ENCODE data around the gene ZNHIT3. TPM values are rescaled to one million over a fixed set of nuclear protein-coding genes. Genes with fewer than 3 reads are reported as not detected.
"Not testable (repeated sequence)": the region's sequence is repeated elsewhere in the genome, so short reads cannot be mapped to it uniquely, and the experiment has no call there.

ZNHIT3 gene
- total RNA-seq, 2 donors from 2014 or later = 49.5 to 54.9 TPM

- Mint-ChIP-seq H3K36me3 (ENCODE audit: insufficient read depth in 2 of 2) (peaks cover 10 to 15% of the 10 kb centered on the region in 2 donors), H3K27me3 (ENCODE audit: low read depth) (no peaks in the 10 kb centered on the region), H3K4me1 (ENCODE audit: low read depth) (peaks cover 12% of the 10 kb centered on the region), H3K27ac (no peak overlapping the region), H3K4me3 (no peak overlapping the region), H3K9me3 (no peaks in the 10 kb centered on the region)
- ATAC-seq (replicated peaks in 1 of 2) = no peak
- no peak for DNase-seq
Observed at GRCh38 chr17:36496018-36496789, 9.7 kb downstream of the ZNHIT3 start.

- Mint-ChIP-seq H3K4me1 (ENCODE audit: low read depth) (no peaks in the 10 kb centered on the region), H3K27ac (no peak overlapping the region)
Observed at GRCh38 chr17:36498155-36498554, 11.7 kb downstream of the ZNHIT3 start.

GRCh38 chr17:36498560-36499300 lies 12.2 kb downstream of the ZNHIT3 start:
- Mint-ChIP-seq H3K36me3 (ENCODE audit: insufficient read depth in 2 of 2) (peaks cover 5 to 13% of the 10 kb centered on the region in 2 donors), H3K27ac (peak overlapping the region; percentile 47), H3K9me3 (no peaks in the 10 kb centered on the region), H3K27me3 (ENCODE audit: low read depth) (no peaks in the 10 kb centered on the region), H3K4me3 (no peak overlapping the region), H3K4me1 (ENCODE audit: low read depth) (no peaks in the 10 kb centered on the region)
- DNase-seq (no peak), ATAC-seq (replicated peaks in 1 of 2) (no peak)

More at GRCh38 chr17:36498155-36498554, 11.7 kb downstream of the ZNHIT3 start:
- Mint-ChIP-seq H3K4me3 (no peak overlapping the region), H3K27me3 (ENCODE audit: low read depth) (no peaks in the 10 kb centered on the region), H3K9me3 (no peaks in the 10 kb centered on the region), H3K36me3 (ENCODE audit: insufficient read depth in 2 of 2) (peaks cover 7 to 9% of the 10 kb centered on the region in 2 donors)
- DNase-seq = no peak
- ATAC-seq (replicated peaks in 1 of 2) = no peak

DNA sequence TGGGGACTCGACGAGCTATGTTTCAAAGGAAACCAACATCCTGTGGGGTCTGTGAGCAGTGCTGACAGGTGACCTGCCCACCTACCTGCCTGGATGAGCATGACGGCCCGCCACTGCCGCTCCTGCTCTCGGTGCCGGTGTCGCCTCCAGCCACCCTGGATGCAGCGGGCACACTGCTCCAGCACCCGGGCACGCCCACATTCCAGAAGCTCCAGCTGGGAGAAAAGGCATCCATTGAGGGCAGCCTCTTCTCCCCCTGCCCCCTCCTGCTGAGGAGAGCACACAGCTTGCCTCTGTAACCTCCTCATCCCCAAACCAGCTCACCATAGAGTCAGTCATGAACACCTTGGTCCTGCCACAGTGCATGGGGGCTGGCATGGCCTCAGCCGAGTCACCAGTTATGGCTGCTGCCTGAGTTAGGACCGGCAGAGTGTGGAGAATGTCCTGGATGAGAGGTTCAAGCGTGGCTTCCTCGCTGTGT lies 14.3 kb downstream of the ZNHIT3 start:
- H3K27ac Mint-ChIP-seq = no peak overlapping the region
- no peak for DNase-seq
- H3K9me3 Mint-ChIP-seq = no peaks in the 10 kb centered on the region
- no peaks in the 10 kb centered on the region for H3K4me1 Mint-ChIP-seq (ENCODE audit: low read depth)
- no peak overlapping the region for H3K4me3 Mint-ChIP-seq
- no peak for ATAC-seq (replicated peaks in 1 of 2)
- H3K27me3 Mint-ChIP-seq (ENCODE audit: low read depth) = no peaks in the 10 kb centered on the region
- H3K36me3 Mint-ChIP-seq (ENCODE audit: insufficient read depth in 2 of 2) = peaks cover 6 to 8% of the 10 kb centered on the region in 2 donors

DNA sequence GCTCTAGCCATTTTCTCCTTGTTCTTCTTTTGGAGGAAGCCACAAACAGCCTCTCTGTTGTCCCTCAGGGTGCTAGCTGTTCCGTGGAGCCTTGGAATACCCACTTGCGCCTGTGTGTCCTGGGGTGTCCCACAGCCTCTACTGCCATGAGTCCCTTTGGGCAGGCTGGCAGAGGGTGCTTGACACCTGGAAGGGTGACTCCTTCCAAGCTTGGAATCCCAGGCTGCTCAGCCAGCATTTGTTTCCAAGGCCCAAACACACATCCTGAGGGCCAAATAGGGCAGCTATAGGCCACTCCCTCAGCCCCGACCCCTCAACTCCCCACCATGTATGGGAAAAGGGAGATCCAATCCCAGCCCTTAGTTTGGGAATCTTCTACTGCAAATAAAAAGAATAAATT lies 14.9 kb downstream of the ZNHIT3 start:
- Mint-ChIP-seq H3K27me3 (ENCODE audit: low read depth) (no peaks in the 10 kb centered on the region), H3K4me3 (no peak overlapping the region), H3K9me3 (no peaks in the 10 kb centered on the region), H3K4me1 (ENCODE audit: low read depth) (no peaks in the 10 kb centered on the region), H3K27ac (no peak overlapping the region), H3K36me3 (ENCODE audit: insufficient read depth in 2 of 2) (peaks cover 7 to 9% of the 10 kb centered on the region in 2 donors)
- ATAC-seq (replicated peaks in 1 of 2) (no peak), DNase-seq (no peak)

DNA sequence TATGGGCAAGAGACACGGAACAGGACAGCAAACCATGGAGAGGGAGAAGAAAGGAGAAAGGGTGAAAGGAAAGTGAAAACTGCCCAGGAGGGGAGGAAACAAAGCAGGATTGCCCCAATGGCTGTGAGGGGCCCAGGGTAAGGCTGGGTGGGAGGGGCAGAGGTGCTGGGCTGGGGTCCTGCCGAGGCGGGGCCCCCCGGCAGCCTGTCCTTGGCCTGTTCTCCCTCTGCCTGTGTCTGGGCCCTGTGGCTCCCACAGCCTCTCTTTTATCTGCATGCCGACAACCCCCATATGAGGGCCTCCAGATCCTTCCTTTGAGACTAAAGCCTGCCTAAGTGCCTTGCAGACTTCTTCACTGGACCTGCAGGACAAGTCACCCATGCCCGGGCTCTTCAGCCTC lies 15.5 kb downstream of the ZNHIT3 start:
- Mint-ChIP-seq H3K4me3 (no peak overlapping the region), H3K27ac (no peak overlapping the region), H3K27me3 (ENCODE audit: low read depth) (no peaks in the 10 kb centered on the region), H3K4me1 (ENCODE audit: low read depth) (no peaks in the 10 kb centered on the region), H3K36me3 (ENCODE audit: insufficient read depth in 2 of 2) (peaks cover 7 to 11% of the 10 kb centered on the region in 2 donors), H3K9me3 (no peaks in the 10 kb centered on the region)
- DNase-seq = no peak
- ATAC-seq (replicated peaks in 1 of 2) = no peak

DNA sequence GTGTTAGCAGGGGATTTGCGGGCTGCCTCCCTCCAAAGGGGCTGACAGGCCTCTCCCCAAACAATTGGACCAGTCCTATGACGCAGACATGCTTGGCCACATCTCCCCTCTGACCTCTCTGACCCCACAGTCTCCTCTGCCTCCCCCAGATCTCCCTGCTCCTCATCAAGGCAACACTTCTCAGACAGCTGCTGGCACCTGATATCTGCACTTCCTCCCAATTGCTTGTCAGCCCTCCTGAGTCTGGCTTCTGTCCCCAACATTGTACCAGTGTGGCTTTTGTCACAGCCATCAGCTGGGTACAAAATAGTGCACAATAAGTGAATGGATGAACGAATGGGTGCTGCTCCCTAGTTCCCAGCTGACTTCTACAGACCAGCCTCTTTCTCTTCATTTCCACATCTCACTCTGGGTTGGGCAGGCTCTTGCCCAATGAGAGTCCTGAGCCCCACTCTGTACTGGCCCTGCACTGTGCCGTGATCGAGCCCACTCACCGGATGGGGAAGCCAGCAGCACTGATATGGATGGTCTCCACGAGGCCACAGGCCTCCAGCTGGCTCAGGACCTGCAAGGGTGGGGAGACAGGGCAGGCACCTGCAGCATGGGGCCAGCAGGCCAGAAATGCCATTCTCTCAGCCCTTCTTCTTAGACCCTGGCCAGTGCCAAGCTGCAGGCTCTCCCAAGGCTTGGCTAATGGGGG lies 17.1 kb downstream of the ZNHIT3 start:
- Mint-ChIP-seq H3K36me3 (ENCODE audit: insufficient read depth in 2 of 2) (peaks cover 9 to 11% of the 10 kb centered on the region in 2 donors), H3K27ac (no peak overlapping the region), H3K4me1 (ENCODE audit: low read depth) (no peaks in the 10 kb centered on the region), H3K4me3 (no peak overlapping the region), H3K27me3 (ENCODE audit: low read depth) (no peaks in the 10 kb centered on the region), H3K9me3 (no peaks in the 10 kb centered on the region)
- no peak for ATAC-seq (replicated peaks in 1 of 2)
- no peak for DNase-seq

DNA sequence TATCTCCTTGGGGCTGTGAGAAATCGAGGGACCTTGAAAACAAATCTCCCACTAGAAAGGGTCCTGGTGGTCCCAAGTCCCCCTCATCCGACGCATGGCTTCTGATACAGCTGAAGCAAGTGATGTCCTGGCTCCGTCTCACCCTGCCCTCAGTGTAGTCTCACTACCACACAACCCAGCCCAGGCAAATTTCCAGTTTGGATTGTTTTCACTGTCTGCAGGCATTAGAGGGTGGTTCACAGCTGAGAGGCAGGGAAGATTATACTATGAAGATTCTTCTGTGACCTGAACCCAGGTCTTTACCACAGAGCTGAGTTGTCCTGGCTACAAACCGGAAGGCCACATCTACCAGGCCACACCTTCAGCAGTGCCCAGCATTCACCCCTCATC lies 17.7 kb downstream of the ZNHIT3 start:
- H3K27me3 Mint-ChIP-seq (ENCODE audit: low read depth) = no peaks in the 10 kb centered on the region
- H3K36me3 Mint-ChIP-seq (ENCODE audit: insufficient read depth in 2 of 2) = peaks cover 9 to 11% of the 10 kb centered on the region in 2 donors
- H3K4me3 Mint-ChIP-seq = no peak overlapping the region

DNA sequence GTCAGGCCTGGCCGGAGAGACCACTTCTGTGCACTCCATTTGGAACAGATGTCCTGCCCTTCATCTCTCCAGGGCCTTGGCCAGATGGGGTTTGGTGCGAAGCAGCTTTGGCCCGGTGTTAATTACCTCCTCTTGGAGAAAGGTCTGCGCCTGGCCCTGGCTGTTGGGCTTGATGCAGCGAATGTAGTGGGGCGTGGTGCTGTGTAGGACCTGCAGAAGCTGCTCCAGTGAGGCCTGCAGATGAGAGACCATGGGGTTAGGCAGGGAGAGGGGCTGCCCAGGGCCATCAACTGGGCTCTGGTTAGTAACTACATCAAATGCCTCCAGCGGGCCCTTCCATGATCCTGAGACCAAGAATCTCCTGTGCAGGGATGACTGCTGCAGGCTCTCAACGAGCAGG lies 18.7 kb downstream of the ZNHIT3 start:
- H3K4me1 Mint-ChIP-seq (ENCODE audit: low read depth) = no peaks in the 10 kb centered on the region
- no peak overlapping the region for H3K27ac Mint-ChIP-seq
- ATAC-seq (replicated peaks in 1 of 2) = no peak
- H3K36me3 Mint-ChIP-seq (ENCODE audit: insufficient read depth in 2 of 2) = peaks cover 9 to 15% of the 10 kb centered on the region in 2 donors
- H3K27me3 Mint-ChIP-seq (ENCODE audit: low read depth) = no peaks in the 10 kb centered on the region
- no peak overlapping the region for H3K4me3 Mint-ChIP-seq
- H3K9me3 Mint-ChIP-seq = no peaks in the 10 kb centered on the region
- no peak for DNase-seq

More for the DNA sequence above, 17.7 kb downstream of the ZNHIT3 start:
- H3K9me3 Mint-ChIP-seq = no peaks in the 10 kb centered on the region
- DNase-seq (no peak), ATAC-seq (replicated peaks in 1 of 2) (no peak)
- H3K4me1 Mint-ChIP-seq (ENCODE audit: low read depth) = no peaks in the 10 kb centered on the region
- H3K27ac Mint-ChIP-seq = no peak overlapping the region

GRCh38 chr17:36506249-36506826 lies 19.9 kb downstream of the ZNHIT3 start:
- Mint-ChIP-seq H3K36me3 (ENCODE audit: insufficient read depth in 2 of 2) (peaks cover 12 to 17% of the 10 kb centered on the region in 2 donors), H3K4me3 (no peak overlapping the region), H3K27me3 (ENCODE audit: low read depth) (no peaks in the 10 kb centered on the region), H3K4me1 (ENCODE audit: low read depth) (no peaks in the 10 kb centered on the region), H3K9me3 (no peaks in the 10 kb centered on the region), H3K27ac (no peak overlapping the region)
- no peak for DNase-seq
- ATAC-seq (replicated peaks in 1 of 2) = no peak

DNA sequence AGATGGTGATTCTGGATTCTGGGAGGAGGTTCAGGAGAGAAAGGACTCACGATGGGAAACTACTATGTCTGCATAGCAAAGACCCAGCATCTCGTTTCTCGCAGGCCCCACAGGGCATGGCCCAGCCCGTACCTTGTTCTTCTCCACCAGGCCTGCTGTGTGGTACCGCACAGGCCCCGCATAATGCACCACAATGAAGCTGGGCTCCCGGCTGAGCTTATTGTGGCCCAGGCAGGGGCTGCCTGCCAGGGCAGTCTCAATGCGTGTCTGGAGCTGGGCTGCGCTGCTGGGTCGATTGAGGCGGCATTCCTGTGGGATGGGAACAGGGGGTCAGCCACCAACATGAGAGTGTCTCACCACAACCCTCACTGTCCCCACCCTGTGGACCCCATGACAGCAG lies 20.4 kb downstream of the ZNHIT3 start:
- Mint-ChIP-seq H3K27ac (no peak overlapping the region), H3K27me3 (ENCODE audit: low read depth) (no peaks in the 10 kb centered on the region), H3K9me3 (no peaks in the 10 kb centered on the region), H3K4me1 (ENCODE audit: low read depth) (no peaks in the 10 kb centered on the region), H3K36me3 (ENCODE audit: insufficient read depth in 2 of 2) (peaks cover 12 to 17% of the 10 kb centered on the region in 2 donors), H3K4me3 (no peak overlapping the region)
- DNase-seq (no peak), ATAC-seq (replicated peaks in 1 of 2) (no peak)

DNA sequence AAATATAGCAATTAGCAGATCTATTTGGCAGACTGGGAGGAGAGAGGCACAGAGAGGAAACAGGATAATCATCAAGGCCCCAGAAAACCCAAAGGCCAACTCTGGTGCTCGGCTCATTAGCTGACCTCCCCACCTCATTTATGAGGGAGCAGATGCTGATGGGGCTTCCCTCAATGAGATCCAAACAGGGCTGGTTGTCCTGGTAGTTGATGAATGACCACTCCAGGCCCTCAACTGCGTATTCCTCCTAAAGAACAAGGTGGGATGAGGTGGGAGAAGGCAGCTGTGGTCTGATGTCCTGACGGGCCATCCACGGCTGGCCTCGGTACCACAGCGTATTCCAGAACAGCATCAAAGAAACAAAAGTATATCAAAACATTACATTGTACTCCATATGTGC lies 20.8 kb downstream of the ZNHIT3 start:
- DNase-seq = no peak
- Mint-ChIP-seq H3K27me3 (ENCODE audit: low read depth) (no peaks in the 10 kb centered on the region), H3K27ac (no peak overlapping the region), H3K9me3 (no peaks in the 10 kb centered on the region), H3K4me3 (no peak overlapping the region), H3K36me3 (ENCODE audit: insufficient read depth in 2 of 2) (peaks cover 11 to 17% of the 10 kb centered on the region in 2 donors), H3K4me1 (ENCODE audit: low read depth) (no peaks in the 10 kb centered on the region)
- no peak for ATAC-seq (replicated peaks in 1 of 2)

DNA sequence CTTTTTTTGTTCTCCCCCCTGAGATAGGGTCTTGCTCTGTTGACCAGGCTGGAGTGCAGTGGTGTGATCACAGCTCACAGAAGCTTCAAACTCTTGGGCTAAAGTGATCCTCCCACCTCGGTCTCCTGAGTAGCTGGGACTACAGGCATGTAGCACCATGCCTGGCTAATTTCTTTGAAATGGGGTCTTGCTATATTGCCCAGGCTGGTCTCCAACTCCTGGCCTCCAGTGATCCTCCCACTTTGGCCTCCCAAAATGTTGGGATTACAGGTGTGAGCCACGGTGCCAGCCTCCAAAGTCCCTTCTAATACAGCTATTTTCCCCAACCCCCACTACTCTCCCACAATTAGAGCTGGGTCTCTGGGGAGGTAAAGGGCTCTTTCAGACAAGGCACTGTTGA lies 22.0 kb downstream of the ZNHIT3 start:
- not testable (repeated sequence) for H3K27ac Mint-ChIP-seq

More for the DNA sequence above, 22.0 kb downstream of the ZNHIT3 start:
- H3K4me1 Mint-ChIP-seq (ENCODE audit: low read depth); ATAC-seq (replicated peaks in 1 of 2); H3K27me3 Mint-ChIP-seq (ENCODE audit: low read depth); H3K9me3 Mint-ChIP-seq; DNase-seq; H3K4me3 Mint-ChIP-seq: not testable (repeated sequence)
- peaks cover 10 to 15% of the 10 kb centered on the region in 2 donors for H3K36me3 Mint-ChIP-seq (ENCODE audit: insufficient read depth in 2 of 2)
